Gastroesophageal sphincter (tissue), 3 donors: ENCODE measurements around the gene NELL1.

Experiments
- CTCF ChIP-seq, 4 experiments: fragments of 200-600 bp in 2 of 4; fragments of 450-650 bp in 2 of 4; sonication (generic) in 1 of 4; IDR thresholded peaks; one replicate each; pipeline ENCODE4 v1.5.1; 2017 to 2019; ENCODE audit warnings: antibody characterized with exemption in 4 of 4, mild to moderate bottlenecking in 2 of 4, moderate library complexity in 2 of 4
- EP300 ChIP-seq: sonication (generic); formaldehyde crosslinking; IDR thresholded peaks from one replicate; pipeline ENCODE4 v1.6.1; 2017; ENCODE audit warnings: antibody characterized with exemption, mild to moderate bottlenecking
- POLR2A ChIP-seq, 2 donors: fragments of 450-650 bp; IDR thresholded peaks; one replicate each; pipeline ENCODE4 v1.6.1; 2017; ENCODE audit warnings: antibody characterized with exemption in 2 of 2, mild to moderate bottlenecking in 2 of 2, moderate library complexity in 1 of 2
- POLR2AphosphoS5 ChIP-seq: sonication (generic); formaldehyde crosslinking; IDR thresholded peaks from one replicate; pipeline ENCODE4 v1.6.1; 2017; ENCODE audit warnings: antibody characterized with exemption

- TF ChIP-seq POLR2A (IDR thresholded peaks at IDR 0.05): no peak
- TF ChIP-seq CTCF (IDR thresholded peaks at IDR 0.05): no peak
- no peak for TF ChIP-seq EP300
- no peak for TF ChIP-seq POLR2AphosphoS5
These were observed 721.0 kb downstream of the NELL1 start for GRCh38 chr11:21390430-21390829.
